Measurements from ENCODE around the gene TTC23L.

- TF ChIP-seq CTCF (IDR thresholded peaks at IDR 0.05) (no peak), POLR2AphosphoS5 (IDR thresholded peaks at IDR 0.05) (no peak), POLR2A (IDR thresholded peaks at IDR 0.05) (no peak), EP300 (IDR thresholded peaks at IDR 0.05) (no peak)
These were observed 20.2 kb upstream of the TTC23L start for GRCh38 chr5:34818717-34819116.

Data from gastroesophageal sphincter (tissue), 3 donors.